Right cardiac atrium (tissue), 5 donors: ENCODE results near the gene CXCL14. TPM values are rescaled to one million over a fixed set of nuclear protein-coding genes. Genes with fewer than 3 reads are reported as not detected.

Experiments used
- ATAC-seq, 2 donors: fragments of 200-7000 bp; cut with Tn5 transposase; one replicate each; pipeline versions ENCODE4 v1.8.0 to v1.9.1; 2020; ENCODE audit warnings: moderate library complexity in 2 of 2, mild to moderate bottlenecking in 1 of 2
- DNase-seq, 3 donors: peaks; one replicate each; pipeline ENCODE4 v3.0.0-alpha.2; 2020
- H3K27ac ChIP-seq: one replicate; pipeline ENCODE4 v1.5.1; 2013; ENCODE audit warnings: mild to moderate bottlenecking, low read length, control low read depth, moderate library complexity
- H3K27me3 ChIP-seq: one replicate; pipeline ENCODE4 v1.6.1; 2013; ENCODE audit not compliant: control insufficient read depth, insufficient read depth
- H3K4me1 ChIP-seq: one replicate; pipeline ENCODE4 v1.6.1; 2013; ENCODE audit warnings: low read length; ENCODE audit not compliant: control insufficient read depth, insufficient read depth
- H3K4me3 ChIP-seq: one replicate; pipeline ENCODE4 v1.5.1; 2013; ENCODE audit warnings: low read length, control low read depth
- H3K9me3 ChIP-seq: one replicate; pipeline ENCODE4 v1.6.1; 2013; ENCODE audit warnings: low read length; ENCODE audit not compliant: control insufficient read depth
- WGBS: extraction: QIAGEN DNeasy Blood & Tissue Kit; methylation state at CpG from one replicate; pipeline ENCODE4 v1.1.7; 2013; 5-methylcytosine and 5-hydroxymethylcytosine counted together
- intact Hi-C, 4 donors: fragments of 100-400 bp; cut with DNase I; formaldehyde crosslinking; loops; one replicate each; pipeline versions ENCODE4 v1.11.0 to v1.14.0; 2022 to 2023
- polyA plus RNA-seq: library from polyadenylated mRNA; stranded (reverse); fragments of 200-250 nt; gene quantifications from one replicate; pipeline ENCODE4 v1.2.3, GENCODE V29; 2013
- total RNA-seq, 4 donors: library from RNA; stranded (reverse); fragmentation: NEBNext Ultra II Directional; extraction: Animal tissue kit (Norgen Biotek cat#: 25700); gene quantifications; one replicate each; pipeline ENCODE4 v1.2.1, GENCODE V29; 2021
- donor health status: healthy with polysubstance abuse.
- donor health status: DM: no; HTN: yes; CAD: no.
- donor health status: DM: no; HTN: no; CAD: no.
- donor health status: DM: no; HTN: yes; CAD: no; lungs with severe emphysema.
- donor health status: DM: yes; HTN: yes; CAD: no.

The CXCL14 gene
- total and polyA plus RNA-seq, 5 donors, result 0.85 to 8.9 (median 4.5) TPM; not detected in 2

GRCh38 chr5:135594416-135594960 is 15.7 kb upstream of the CXCL14 start:
- Histone ChIP-seq H3K9me3 (no peaks in the 10 kb centered on the region), H3K27me3 (no peaks in the 10 kb centered on the region), H3K27ac (no peak overlapping the region), H3K4me3 (no peak overlapping the region), H3K4me1 (no peaks in the 10 kb centered on the region)
- DNase-seq (no peak), ATAC-seq (no peak)
- WGBS, result 91% methylated on average over 2 of the region's 2 CpGs
- intact Hi-C loops, result no loop called here

GRCh38 chr5:135593886-135594285 is 15.1 kb upstream of the CXCL14 start:
- no peaks in the 10 kb centered on the region for H3K27me3 ChIP-seq
- H3K4me1 ChIP-seq, result no peaks in the 10 kb centered on the region
- H3K4me3 ChIP-seq, result no peak overlapping the region
- WGBS, result 69% methylated on average over 2 of the region's 2 CpGs
- no peaks in the 10 kb centered on the region for H3K9me3 ChIP-seq
- DNase-seq (no peak), ATAC-seq (no peak)
- intact Hi-C loops, result no loop called here
- no peak overlapping the region for H3K27ac ChIP-seq

- H3K27ac ChIP-seq, result no peak overlapping the region
- DNase-seq, result no peak
- H3K4me1 ChIP-seq, result no peaks in the 10 kb centered on the region
- intact Hi-C loops, result no loop called here
- ATAC-seq, result no peak
- H3K9me3 ChIP-seq, result no peaks in the 10 kb centered on the region
- H3K27me3 ChIP-seq, result no peaks in the 10 kb centered on the region
- WGBS, result 74% methylated on average over 3 of the region's 3 CpGs
- H3K4me3 ChIP-seq, result no peak overlapping the region
These were observed 14.3 kb upstream of the CXCL14 start for GRCh38 chr5:135593141-135593540.

GRCh38 chr5:135592312-135593045 is 13.7 kb upstream of the CXCL14 start:
- Histone ChIP-seq H3K4me3 (no peak overlapping the region), H3K4me1 (no peaks in the 10 kb centered on the region), H3K27ac (no peak overlapping the region), H3K9me3 (no peaks in the 10 kb centered on the region), H3K27me3 (no peaks in the 10 kb centered on the region)
- intact Hi-C loops, result no loop called here
- DNase-seq, result no peak
- 75% methylated on average over 6 of the region's 6 CpGs for WGBS
- ATAC-seq, result no peak

- H3K27ac ChIP-seq, result no peak overlapping the region
- no peaks in the 10 kb centered on the region for H3K9me3 ChIP-seq
- no peaks in the 10 kb centered on the region for H3K4me1 ChIP-seq
- intact Hi-C loops, result no loop called here
- no peak overlapping the region for H3K4me3 ChIP-seq
- WGBS, result 93% methylated on average over 5 of the region's 5 CpGs
- ATAC-seq, result no peak
- DNase-seq, result no peak
- H3K27me3 ChIP-seq, result no peaks in the 10 kb centered on the region
These were observed 12.5 kb upstream of the CXCL14 start for GRCh38 chr5:135591277-135591676.

- H3K27ac ChIP-seq, result no peak overlapping the region
- DNase-seq (no peak), ATAC-seq (no peak)
- no peaks in the 10 kb centered on the region for H3K9me3 ChIP-seq
- 83% methylated on average over 3 of the region's 3 CpGs for WGBS
- no peaks in the 10 kb centered on the region for H3K27me3 ChIP-seq
- H3K4me1 ChIP-seq, result no peaks in the 10 kb centered on the region
- intact Hi-C loops, result no loop called here
- H3K4me3 ChIP-seq, result no peak overlapping the region
These were observed 10.4 kb upstream of the CXCL14 start for GRCh38 chr5:135589152-135589551.

- Histone ChIP-seq H3K4me1 (no peaks in the 10 kb centered on the region), H3K4me3 (no peak overlapping the region), H3K27ac (no peak overlapping the region), H3K27me3 (no peaks in the 10 kb centered on the region), H3K9me3 (no peaks in the 10 kb centered on the region)
- WGBS, result 75% methylated on average over 17 of the region's 17 CpGs
- DNase-seq (no peak), ATAC-seq (no peak)
- intact Hi-C loops, result no loop called here
These were observed 9.2 kb upstream of the CXCL14 start for GRCh38 chr5:135587721-135588663.

- WGBS, result 85% methylated on average over 6 of the region's 6 CpGs
- no peak for DNase-seq
- no peak for ATAC-seq
These were observed 6.1 kb upstream of the CXCL14 start for GRCh38 chr5:135584918-135585317.

GRCh38 chr5:135584276-135584675 is 5.5 kb upstream of the CXCL14 start:
- 70% methylated on average over 2 of the region's 2 CpGs for WGBS
- Histone ChIP-seq H3K9me3 (no peaks in the 10 kb centered on the region), H3K4me1 (no peaks in the 10 kb centered on the region), H3K4me3 (no peak overlapping the region), H3K27ac (no peak overlapping the region), H3K27me3 (no peaks in the 10 kb centered on the region)
- ATAC-seq (no peak), DNase-seq (no peak)
- intact Hi-C loops, result no loop called here

More at GRCh38 chr5:135584918-135585317, 6.1 kb upstream of the CXCL14 start:
- Histone ChIP-seq H3K27me3 (no peaks in the 10 kb centered on the region), H3K9me3 (no peaks in the 10 kb centered on the region), H3K27ac (no peak overlapping the region), H3K4me1 (no peaks in the 10 kb centered on the region), H3K4me3 (no peak overlapping the region)
- intact Hi-C loops, result no loop called here

GRCh38 chr5:135582099-135582781 is 3.4 kb upstream of the CXCL14 start:
- ATAC-seq (no peak), DNase-seq (no peak)
- intact Hi-C loops, result no loop called here
- Histone ChIP-seq H3K27me3 (no peaks in the 10 kb centered on the region), H3K4me3 (no peak overlapping the region), H3K4me1 (no peaks in the 10 kb centered on the region), H3K27ac (no peak overlapping the region), H3K9me3 (no peaks in the 10 kb centered on the region)
- 56% methylated on average over 6 of the region's 6 CpGs for WGBS

GRCh38 chr5:135578305-135578684 is 496 bp downstream of the CXCL14 start:
- H3K27ac ChIP-seq, result no peak overlapping the region
- 5% methylated on average over 21 of the region's 21 CpGs for WGBS
- intact Hi-C loops, result no loop called here
- no peak for DNase-seq
- H3K4me3 ChIP-seq, result no peak overlapping the region
- no peaks in the 10 kb centered on the region for H3K27me3 ChIP-seq
- ATAC-seq, result no peak
- H3K9me3 ChIP-seq, result no peaks in the 10 kb centered on the region
- no peaks in the 10 kb centered on the region for H3K4me1 ChIP-seq
